NCI-H345 (cell line): ENCODE data around the gene SH2D4B.

ENCODE experiments used
- DNase-seq: peaks from one replicate; lab custom pipeline; 2025; lab: John Stamatoyannopoulos, UW

The SH2D4B gene

GRCh38 chr10:80686734-80687475, 149.2 kb downstream of the SH2D4B start:
- no peak for DNase-seq

- no peak for DNase-seq
Measured at GRCh38 chr10:80687476-80687789, 149.7 kb downstream of the SH2D4B start.

- DNase-seq = no peak
Measured at GRCh38 chr10:80690434-80690833, 152.7 kb downstream of the SH2D4B start.

GRCh38 chr10:80691441-80691840, 153.7 kb downstream of the SH2D4B start:
- no peak for DNase-seq

- DNase-seq = no peak
Measured at GRCh38 chr10:80693565-80693964, 155.9 kb downstream of the SH2D4B start.

- DNase-seq = no peak
Measured at GRCh38 chr10:80694930-80695329, 157.2 kb downstream of the SH2D4B start.
